ENCODE measurements around the gene CRADD. TPM values are rescaled to one million over a fixed set of nuclear protein-coding genes. Genes with fewer than 3 reads are reported as not detected.

The CRADD gene
- total RNA-seq, 3 donors from 2014 or later: 24.0 to 49.8 (median 44.2) TPM

GRCh38 chr12:93790472-93791152, 113.4 kb downstream of the CRADD start:
- no peak overlapping the region for H3K27ac ChIP-seq
- H3K4me3 ChIP-seq: no peak overlapping the region
- no peak for DNase-seq (ENCODE audit: low spot score in 2 of 2)
- no peaks in the 10 kb centered on the region for H3K9me3 ChIP-seq
- H3K27me3 ChIP-seq: no peaks in the 10 kb centered on the region
- TF ChIP-seq POLR2A (IDR thresholded peaks at IDR 0.05) (no peak), POLR2AphosphoS5 (IDR thresholded peaks at IDR 0.05) (no peak)
- TF ChIP-seq, protein P1, sequence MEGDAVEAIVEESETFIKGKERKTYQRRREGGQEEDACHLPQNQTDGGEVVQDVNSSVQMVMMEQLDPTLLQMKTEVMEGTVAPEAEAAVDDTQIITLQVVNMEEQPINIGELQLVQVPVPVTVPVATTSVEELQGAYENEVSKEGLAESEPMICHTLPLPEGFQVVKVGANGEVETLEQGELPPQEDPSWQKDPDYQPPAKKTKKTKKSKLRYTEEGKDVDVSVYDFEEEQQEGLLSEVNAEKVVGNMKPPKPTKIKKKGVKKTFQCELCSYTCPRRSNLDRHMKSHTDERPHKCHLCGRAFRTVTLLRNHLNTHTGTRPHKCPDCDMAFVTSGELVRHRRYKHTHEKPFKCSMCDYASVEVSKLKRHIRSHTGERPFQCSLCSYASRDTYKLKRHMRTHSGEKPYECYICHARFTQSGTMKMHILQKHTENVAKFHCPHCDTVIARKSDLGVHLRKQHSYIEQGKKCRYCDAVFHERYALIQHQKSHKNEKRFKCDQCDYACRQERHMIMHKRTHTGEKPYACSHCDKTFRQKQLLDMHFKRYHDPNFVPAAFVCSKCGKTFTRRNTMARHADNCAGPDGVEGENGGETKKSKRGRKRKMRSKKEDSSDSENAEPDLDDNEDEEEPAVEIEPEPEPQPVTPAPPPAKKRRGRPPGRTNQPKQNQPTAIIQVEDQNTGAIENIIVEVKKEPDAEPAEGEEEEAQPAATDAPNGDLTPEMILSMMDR (IDR thresholded peaks at IDR 0.05): no peak
- intact Hi-C loops (cut with DNase I; ENCODE audit: low total_unique reads): no loop called here
- H3K36me3 ChIP-seq: no peaks in the 10 kb centered on the region
- H3K4me1 ChIP-seq: peaks cover 0 to 5% of the 10 kb centered on the region in 2 donors

GRCh38 chr12:93793007-93793406, 115.8 kb downstream of the CRADD start:
- intact Hi-C loops (cut with DNase I; ENCODE audit: low total_unique reads): no loop called here
- H3K36me3 ChIP-seq: no peaks in the 10 kb centered on the region
- H3K27me3 ChIP-seq: no peaks in the 10 kb centered on the region
- TF ChIP-seq, protein P1 (IDR thresholded peaks at IDR 0.05): no peak
- TF ChIP-seq POLR2A (IDR thresholded peaks at IDR 0.05): no peak
- no peak for TF ChIP-seq POLR2AphosphoS5 (IDR thresholded peaks at IDR 0.05)
- H3K4me3 ChIP-seq: no peak overlapping the region
- no peak for DNase-seq (ENCODE audit: low spot score in 2 of 2)
- no peak overlapping the region for H3K27ac ChIP-seq
- no peaks in the 10 kb centered on the region for H3K4me1 ChIP-seq
- H3K9me3 ChIP-seq: no peaks in the 10 kb centered on the region

- DNase-seq (ENCODE audit: low spot score in 2 of 2): no peak
- Histone ChIP-seq H3K9me3 (no peaks in the 10 kb centered on the region), H3K4me3 (no peak overlapping the region), H3K27ac (no peak overlapping the region), H3K36me3 (no peaks in the 10 kb centered on the region), H3K27me3 (no peaks in the 10 kb centered on the region), H3K4me1 (no peaks in the 10 kb centered on the region)
- TF ChIP-seq POLR2A (IDR thresholded peaks at IDR 0.05): no peak
- TF ChIP-seq, protein P1 (IDR thresholded peaks at IDR 0.05): no peak
- no peak for TF ChIP-seq POLR2AphosphoS5 (IDR thresholded peaks at IDR 0.05)
- intact Hi-C loops (cut with DNase I; ENCODE audit: low total_unique reads): no loop called here
Observed at GRCh38 chr12:93793983-93794382, 116.8 kb downstream of the CRADD start.

DNA sequence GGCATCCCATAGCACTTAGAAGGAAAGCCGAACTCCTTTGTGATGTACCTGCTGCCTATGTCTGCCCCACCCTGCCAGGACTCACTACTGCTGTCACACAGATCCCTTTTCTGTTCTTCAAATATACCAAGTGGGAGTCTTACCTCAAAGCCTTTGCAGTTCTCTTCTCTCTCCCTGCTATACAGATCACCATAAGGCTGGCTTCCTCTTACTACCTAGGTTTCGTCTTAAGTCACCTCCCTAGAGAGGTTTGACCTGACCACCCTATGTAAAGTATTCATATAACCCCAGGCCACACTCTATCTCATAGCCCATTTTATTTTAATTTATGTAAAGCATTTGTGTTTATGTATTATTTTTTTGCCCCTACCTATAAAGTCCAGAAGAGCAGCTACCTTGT, 117.6 kb downstream of the CRADD start:
- no peak for TF ChIP-seq POLR2A (IDR thresholded peaks at IDR 0.05)
- no peak for TF ChIP-seq POLR2AphosphoS5 (IDR thresholded peaks at IDR 0.05)
- TF ChIP-seq, protein P1 (IDR thresholded peaks at IDR 0.05): no peak
- Histone ChIP-seq H3K9me3 (no peaks in the 10 kb centered on the region), H3K4me1 (no peaks in the 10 kb centered on the region), H3K27ac (no peak overlapping the region), H3K4me3 (no peak overlapping the region), H3K36me3 (no peaks in the 10 kb centered on the region), H3K27me3 (no peaks in the 10 kb centered on the region)
- intact Hi-C loops (cut with DNase I; ENCODE audit: low total_unique reads): no loop called here
- DNase-seq (ENCODE audit: low spot score in 2 of 2): no peak

GRCh38 chr12:93795352-93795751, 118.2 kb downstream of the CRADD start:
- no peaks in the 10 kb centered on the region for H3K4me1 ChIP-seq
- H3K27me3 ChIP-seq: no peaks in the 10 kb centered on the region
- DNase-seq (ENCODE audit: low spot score in 2 of 2): no peak
- no peaks in the 10 kb centered on the region for H3K9me3 ChIP-seq
- no peaks in the 10 kb centered on the region for H3K36me3 ChIP-seq
- no peak overlapping the region for H3K4me3 ChIP-seq
- no peak overlapping the region for H3K27ac ChIP-seq
- intact Hi-C loops (cut with DNase I; ENCODE audit: low total_unique reads): no loop called here
- TF ChIP-seq POLR2AphosphoS5 (IDR thresholded peaks at IDR 0.05) (no peak), POLR2A (IDR thresholded peaks at IDR 0.05) (no peak)
- TF ChIP-seq, protein P1 (IDR thresholded peaks at IDR 0.05): no peak
